ENCODE measurements around the gene ADAMTS17.

DNA sequence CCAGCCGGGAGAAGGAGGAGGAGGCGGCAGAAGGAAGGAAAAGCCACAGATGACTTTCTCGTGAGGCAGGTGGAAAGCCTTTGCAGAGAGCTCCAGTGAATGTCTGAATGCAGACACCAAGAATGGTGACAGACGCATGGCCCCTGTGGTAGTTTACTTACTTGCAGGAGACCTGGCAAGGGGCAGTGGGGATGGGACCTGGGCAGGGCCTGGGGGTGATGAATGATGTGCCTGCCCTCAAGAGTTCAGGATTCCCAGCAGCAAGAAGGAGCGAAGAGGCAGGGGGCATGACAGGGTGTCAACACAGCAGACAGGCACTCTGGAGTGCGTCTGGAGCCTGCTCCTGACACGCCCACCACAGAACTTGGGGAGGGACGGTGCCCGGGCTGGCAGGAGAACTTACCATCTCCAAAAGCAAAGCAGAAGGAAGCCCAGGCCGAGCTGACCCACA lies 348.1 kb downstream of the ADAMTS17 start:
- TF ChIP-seq POLR2A (IDR thresholded peaks at IDR 0.05), result no peak
- TF ChIP-seq, protein P1, sequence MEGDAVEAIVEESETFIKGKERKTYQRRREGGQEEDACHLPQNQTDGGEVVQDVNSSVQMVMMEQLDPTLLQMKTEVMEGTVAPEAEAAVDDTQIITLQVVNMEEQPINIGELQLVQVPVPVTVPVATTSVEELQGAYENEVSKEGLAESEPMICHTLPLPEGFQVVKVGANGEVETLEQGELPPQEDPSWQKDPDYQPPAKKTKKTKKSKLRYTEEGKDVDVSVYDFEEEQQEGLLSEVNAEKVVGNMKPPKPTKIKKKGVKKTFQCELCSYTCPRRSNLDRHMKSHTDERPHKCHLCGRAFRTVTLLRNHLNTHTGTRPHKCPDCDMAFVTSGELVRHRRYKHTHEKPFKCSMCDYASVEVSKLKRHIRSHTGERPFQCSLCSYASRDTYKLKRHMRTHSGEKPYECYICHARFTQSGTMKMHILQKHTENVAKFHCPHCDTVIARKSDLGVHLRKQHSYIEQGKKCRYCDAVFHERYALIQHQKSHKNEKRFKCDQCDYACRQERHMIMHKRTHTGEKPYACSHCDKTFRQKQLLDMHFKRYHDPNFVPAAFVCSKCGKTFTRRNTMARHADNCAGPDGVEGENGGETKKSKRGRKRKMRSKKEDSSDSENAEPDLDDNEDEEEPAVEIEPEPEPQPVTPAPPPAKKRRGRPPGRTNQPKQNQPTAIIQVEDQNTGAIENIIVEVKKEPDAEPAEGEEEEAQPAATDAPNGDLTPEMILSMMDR (IDR thresholded peaks at IDR 0.05), result no peak
